ENCODE results near the gene ALB. TPM values are rescaled to one million over a fixed set of nuclear protein-coding genes. Genes with fewer than 3 reads are reported as not detected.

The ALB gene
- total RNA-seq, 1 donor = not detected

GRCh38 chr4:73452953-73453700 is 49.0 kb downstream of the ALB start:
- H3K4me3 ChIP-seq (ENCODE audit: insufficient read depth, low read length) = no peak overlapping the region
- H3K9me3 ChIP-seq (ENCODE audit: low read depth, low read length) = no peaks in the 10 kb centered on the region
- H4K20me1 ChIP-seq (ENCODE audit: insufficient read depth, low read length) = no peaks in the 10 kb centered on the region
- DNase-seq (ENCODE audit: insufficient read length, low spot score, missing footprints) = no peak
- no peak overlapping the region for H3K4me2 ChIP-seq (ENCODE audit: insufficient read depth, low read length)
- no peaks in the 10 kb centered on the region for H3K79me2 ChIP-seq (ENCODE audit: insufficient read depth, low read length)
- H3K36me3 ChIP-seq (ENCODE audit: insufficient read depth, low read length) = no peaks in the 10 kb centered on the region
- no peaks in the 10 kb centered on the region for H3K27me3 ChIP-seq (ENCODE audit: insufficient read depth, low read length)
- H2AFZ ChIP-seq (ENCODE audit: low read length) = no peak overlapping the region
- H3K27ac ChIP-seq (ENCODE audit: low read depth, low read length) = no peak overlapping the region
- TF ChIP-seq CTCF (IDR thresholded peaks at IDR 0.05; ENCODE audit: extremely low read depth, low read depth, low read length) = no peak
- H3K4me1 ChIP-seq (ENCODE audit: insufficient read depth, low read length) = peaks cover 16% of the 10 kb centered on the region

- Histone ChIP-seq H3K4me2 (ENCODE audit: insufficient read depth, low read length) (no peak overlapping the region), H4K20me1 (ENCODE audit: insufficient read depth, low read length) (no peaks in the 10 kb centered on the region), H3K27me3 (ENCODE audit: insufficient read depth, low read length) (no peaks in the 10 kb centered on the region), H3K79me2 (ENCODE audit: insufficient read depth, low read length) (no peaks in the 10 kb centered on the region), H3K9me3 (ENCODE audit: low read depth, low read length) (no peaks in the 10 kb centered on the region), H3K27ac (ENCODE audit: low read depth, low read length) (no peak overlapping the region), H2AFZ (ENCODE audit: low read length) (no peak overlapping the region), H3K4me1 (ENCODE audit: insufficient read depth, low read length) (peaks cover 16% of the 10 kb centered on the region), H3K36me3 (ENCODE audit: insufficient read depth, low read length) (no peaks in the 10 kb centered on the region), H3K4me3 (ENCODE audit: insufficient read depth, low read length) (no peak overlapping the region)
- TF ChIP-seq CTCF (IDR thresholded peaks at IDR 0.05; ENCODE audit: extremely low read depth, low read depth, low read length) = no peak
- DNase-seq (ENCODE audit: insufficient read length, low spot score, missing footprints) = no peak
Observed at GRCh38 chr4:73453701-73454005, 49.6 kb downstream of the ALB start.

GRCh38 chr4:73454920-73455319 is 50.8 kb downstream of the ALB start:
- no peak for TF ChIP-seq CTCF (IDR thresholded peaks at IDR 0.05; ENCODE audit: extremely low read depth, low read depth, low read length)
- Histone ChIP-seq H3K27me3 (ENCODE audit: insufficient read depth, low read length) (no peaks in the 10 kb centered on the region), H4K20me1 (ENCODE audit: insufficient read depth, low read length) (no peaks in the 10 kb centered on the region), H3K9me3 (ENCODE audit: low read depth, low read length) (no peaks in the 10 kb centered on the region), H3K27ac (ENCODE audit: low read depth, low read length) (no peak overlapping the region), H3K4me3 (ENCODE audit: insufficient read depth, low read length) (no peak overlapping the region), H3K79me2 (ENCODE audit: insufficient read depth, low read length) (no peaks in the 10 kb centered on the region), H3K4me1 (ENCODE audit: insufficient read depth, low read length) (peaks cover 14% of the 10 kb centered on the region), H3K4me2 (ENCODE audit: insufficient read depth, low read length) (no peak overlapping the region), H2AFZ (ENCODE audit: low read length) (no peak overlapping the region), H3K36me3 (ENCODE audit: insufficient read depth, low read length) (no peaks in the 10 kb centered on the region)
- no peak for DNase-seq (ENCODE audit: insufficient read length, low spot score, missing footprints)

- no peaks in the 10 kb centered on the region for H3K27me3 ChIP-seq (ENCODE audit: insufficient read depth, low read length)
- no peaks in the 10 kb centered on the region for H3K36me3 ChIP-seq (ENCODE audit: insufficient read depth, low read length)
- no peaks in the 10 kb centered on the region for H3K4me1 ChIP-seq (ENCODE audit: insufficient read depth, low read length)
- no peak overlapping the region for H3K27ac ChIP-seq (ENCODE audit: low read depth, low read length)
- H2AFZ ChIP-seq (ENCODE audit: low read length) = no peak overlapping the region
- no peaks in the 10 kb centered on the region for H3K9me3 ChIP-seq (ENCODE audit: low read depth, low read length)
- DNase-seq (ENCODE audit: insufficient read length, low spot score, missing footprints) = no peak
- H4K20me1 ChIP-seq (ENCODE audit: insufficient read depth, low read length) = no peaks in the 10 kb centered on the region
- TF ChIP-seq CTCF (IDR thresholded peaks at IDR 0.05; ENCODE audit: extremely low read depth, low read depth, low read length) = no peak
- no peak overlapping the region for H3K4me2 ChIP-seq (ENCODE audit: insufficient read depth, low read length)
- no peak overlapping the region for H3K4me3 ChIP-seq (ENCODE audit: insufficient read depth, low read length)
- no peaks in the 10 kb centered on the region for H3K79me2 ChIP-seq (ENCODE audit: insufficient read depth, low read length)
Observed at GRCh38 chr4:73456177-73457022, 52.3 kb downstream of the ALB start.
